NB4 (cell line): ENCODE results near the gene MYO19.

Experiments
- DNase-seq: peaks from one replicate; pipeline ENCODE4 v3.0.0; 2010; ENCODE audit warnings: low read depth
- H3K4me3 ChIP-seq: one replicate; pipeline ENCODE4 v1.5.1; 2011; ENCODE audit warnings: mild to moderate bottlenecking, low read depth, low read length, moderate library complexity
- MAX ChIP-seq: IDR thresholded peaks from 2 replicates; pipeline ENCODE4 v1.6.1; 2011; ENCODE audit warnings: low read depth, low read length
- MYC ChIP-seq: IDR thresholded peaks from 2 replicates; pipeline ENCODE4 v1.6.1; 2011; ENCODE audit warnings: low read depth, low read length
- POLR2A ChIP-seq: IDR thresholded peaks from 2 replicates; pipeline ENCODE4 v1.6.1; 2011; ENCODE audit warnings: mild to moderate bottlenecking; ENCODE audit not compliant: insufficient read length; ENCODE audit errors: extremely low read depth
- TF ChIP-seq, protein P1 (sequence below): IDR thresholded peaks from one replicate; pipeline ENCODE4 v1.5.1; 2012; ENCODE audit warnings: low read depth, low read length

Gene MYO19

DNA sequence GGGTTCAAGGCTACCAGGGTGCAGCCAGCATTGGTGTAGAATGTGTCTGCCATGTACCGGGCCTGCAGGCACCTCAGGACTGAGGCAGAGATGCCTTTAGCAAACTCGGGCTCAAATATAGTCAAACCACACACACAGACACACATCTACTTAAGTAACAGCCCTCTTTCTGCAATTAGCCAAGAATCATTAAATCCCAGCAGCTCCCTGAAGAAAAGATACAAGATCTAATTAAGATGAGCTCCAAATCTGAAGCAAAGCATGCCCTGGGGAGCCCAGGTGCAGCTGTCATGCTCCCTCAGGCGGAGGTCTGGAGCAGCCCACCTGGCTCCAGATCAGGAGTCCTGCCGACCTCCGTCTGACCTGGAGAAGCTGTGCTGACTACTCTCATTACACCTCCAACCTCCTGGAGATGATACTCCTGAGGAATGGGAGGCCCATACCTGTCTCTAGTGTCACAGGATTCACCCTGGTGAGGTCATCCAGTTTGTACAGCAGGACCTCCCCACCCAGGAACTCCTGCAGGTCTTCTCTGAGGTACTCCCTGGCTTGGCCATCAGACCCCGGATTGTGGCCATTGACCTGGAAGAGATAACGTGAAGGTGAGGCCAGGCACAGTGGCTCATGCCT, 6.9 kb downstream of the MYO19 start:
- no peak for DNase-seq
- no peak for TF ChIP-seq MYC
- TF ChIP-seq, protein P1, sequence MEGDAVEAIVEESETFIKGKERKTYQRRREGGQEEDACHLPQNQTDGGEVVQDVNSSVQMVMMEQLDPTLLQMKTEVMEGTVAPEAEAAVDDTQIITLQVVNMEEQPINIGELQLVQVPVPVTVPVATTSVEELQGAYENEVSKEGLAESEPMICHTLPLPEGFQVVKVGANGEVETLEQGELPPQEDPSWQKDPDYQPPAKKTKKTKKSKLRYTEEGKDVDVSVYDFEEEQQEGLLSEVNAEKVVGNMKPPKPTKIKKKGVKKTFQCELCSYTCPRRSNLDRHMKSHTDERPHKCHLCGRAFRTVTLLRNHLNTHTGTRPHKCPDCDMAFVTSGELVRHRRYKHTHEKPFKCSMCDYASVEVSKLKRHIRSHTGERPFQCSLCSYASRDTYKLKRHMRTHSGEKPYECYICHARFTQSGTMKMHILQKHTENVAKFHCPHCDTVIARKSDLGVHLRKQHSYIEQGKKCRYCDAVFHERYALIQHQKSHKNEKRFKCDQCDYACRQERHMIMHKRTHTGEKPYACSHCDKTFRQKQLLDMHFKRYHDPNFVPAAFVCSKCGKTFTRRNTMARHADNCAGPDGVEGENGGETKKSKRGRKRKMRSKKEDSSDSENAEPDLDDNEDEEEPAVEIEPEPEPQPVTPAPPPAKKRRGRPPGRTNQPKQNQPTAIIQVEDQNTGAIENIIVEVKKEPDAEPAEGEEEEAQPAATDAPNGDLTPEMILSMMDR = no peak
- no peak for TF ChIP-seq MAX
- TF ChIP-seq POLR2A = no peak
- no peak overlapping the region for H3K4me3 ChIP-seq

DNA sequence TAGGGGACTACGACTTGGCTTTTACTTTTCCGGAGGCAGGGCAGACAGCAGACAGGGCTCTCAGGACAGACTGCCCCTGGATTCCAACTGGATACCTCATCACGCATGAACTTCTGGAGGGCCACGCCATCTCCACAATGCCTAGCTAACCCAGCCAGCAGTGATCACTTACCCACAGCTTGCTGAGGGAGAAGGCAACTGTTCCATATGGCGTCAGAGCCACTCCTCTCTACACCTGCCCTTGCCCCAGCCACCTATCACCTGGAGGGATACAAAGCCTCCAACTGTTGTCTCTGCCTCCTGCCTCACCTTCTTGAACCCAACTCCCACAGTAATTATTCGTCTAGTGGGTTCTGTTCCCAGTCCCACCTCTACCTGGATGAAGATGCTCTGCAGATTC, 8.8 kb downstream of the MYO19 start:
- no peak overlapping the region for H3K4me3 ChIP-seq
- TF ChIP-seq, protein P1 = no peak
- TF ChIP-seq MYC (no peak), MAX (no peak), POLR2A (no peak)
- no peak for DNase-seq

DNA sequence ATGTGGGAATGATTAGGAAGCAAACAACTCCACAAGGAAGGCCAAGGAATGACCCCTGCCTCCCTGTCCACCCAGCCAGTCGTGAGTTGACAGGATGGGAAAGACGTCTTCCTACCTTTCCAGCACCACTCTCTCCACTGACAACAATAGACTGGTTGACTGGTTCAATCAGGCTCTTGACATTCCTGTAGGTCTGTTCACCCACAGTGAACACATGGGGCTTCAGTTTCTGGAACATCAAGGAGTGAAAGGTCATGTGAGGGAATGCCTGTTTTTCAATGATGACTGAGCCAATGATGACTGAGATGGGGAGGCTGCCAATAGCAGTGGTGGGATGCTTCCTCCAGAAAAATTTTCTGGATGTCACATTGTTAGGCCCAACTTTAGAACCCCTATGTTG, 9.6 kb downstream of the MYO19 start:
- no peak for TF ChIP-seq POLR2A
- TF ChIP-seq, protein P1 = no peak
- TF ChIP-seq MAX = no peak
- TF ChIP-seq MYC = no peak
- no peak overlapping the region for H3K4me3 ChIP-seq
- no peak for DNase-seq

GRCh38 chr17:36524428-36524876, 10.2 kb downstream of the MYO19 start:
- no peak overlapping the region for H3K4me3 ChIP-seq
- no peak for TF ChIP-seq MAX
- TF ChIP-seq, protein P1 = no peak
- TF ChIP-seq POLR2A = no peak
- no peak for TF ChIP-seq MYC
- DNase-seq = no peak

DNA sequence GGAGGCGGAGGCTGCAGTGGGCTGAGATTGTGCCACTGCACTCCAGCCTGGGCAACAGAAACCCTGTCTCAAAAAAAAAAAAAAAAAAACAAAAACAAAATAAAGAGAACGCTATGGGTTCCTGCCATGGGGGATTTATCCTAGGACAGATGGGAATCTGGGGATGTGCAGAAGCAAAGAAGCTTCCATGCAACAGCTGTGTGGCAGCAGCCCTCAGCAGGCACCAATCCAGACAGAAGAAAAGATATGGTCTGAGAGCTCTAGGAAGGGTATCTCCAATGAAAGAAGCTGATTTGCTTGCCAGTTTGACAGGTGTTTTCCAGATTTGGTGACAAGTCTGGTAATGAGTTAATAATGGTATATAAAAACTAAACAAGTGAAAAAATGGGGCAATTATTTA, 11.6 kb downstream of the MYO19 start:
- no peak for DNase-seq
- no peak overlapping the region for H3K4me3 ChIP-seq
- TF ChIP-seq MYC (no peak), MAX (no peak), POLR2A (no peak)
- TF ChIP-seq, protein P1 = no peak

DNA sequence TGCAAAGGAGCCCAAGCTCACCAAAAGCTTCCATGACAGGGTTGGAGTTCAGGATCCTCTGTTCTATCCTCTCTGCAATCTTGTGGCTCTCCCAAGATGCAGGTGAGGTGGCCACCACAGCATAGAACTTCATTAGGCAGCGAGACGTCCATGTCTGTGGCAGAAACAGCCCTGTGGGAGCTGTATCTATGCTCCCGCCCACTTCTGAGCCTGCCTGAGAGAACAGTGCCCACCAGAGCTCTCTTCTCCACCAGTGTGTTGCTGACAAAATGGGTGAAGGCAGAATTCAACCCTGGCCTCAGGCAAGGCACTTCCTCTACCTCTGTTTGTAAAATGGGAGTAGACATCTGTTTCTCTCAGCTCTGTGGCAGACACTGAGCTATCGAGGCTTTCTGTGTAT, 18.8 kb downstream of the MYO19 start:
- no peak for DNase-seq
- no peak overlapping the region for H3K4me3 ChIP-seq
- TF ChIP-seq MAX = no peak
- TF ChIP-seq, protein P1 = no peak
- no peak for TF ChIP-seq POLR2A
- TF ChIP-seq MYC = no peak
